HuH-7 (cell line): Measurements from ENCODE around the gene ATG16L1.
A peak's percentile ranks its signal among the peaks of the same experiment; 100 is the strongest.

Source experiments
- DNase-seq: peaks from one replicate; pipeline ENCODE4 v3.0.0; 2011; ENCODE audit warnings: low spot score

ATG16L1 gene

DNA sequence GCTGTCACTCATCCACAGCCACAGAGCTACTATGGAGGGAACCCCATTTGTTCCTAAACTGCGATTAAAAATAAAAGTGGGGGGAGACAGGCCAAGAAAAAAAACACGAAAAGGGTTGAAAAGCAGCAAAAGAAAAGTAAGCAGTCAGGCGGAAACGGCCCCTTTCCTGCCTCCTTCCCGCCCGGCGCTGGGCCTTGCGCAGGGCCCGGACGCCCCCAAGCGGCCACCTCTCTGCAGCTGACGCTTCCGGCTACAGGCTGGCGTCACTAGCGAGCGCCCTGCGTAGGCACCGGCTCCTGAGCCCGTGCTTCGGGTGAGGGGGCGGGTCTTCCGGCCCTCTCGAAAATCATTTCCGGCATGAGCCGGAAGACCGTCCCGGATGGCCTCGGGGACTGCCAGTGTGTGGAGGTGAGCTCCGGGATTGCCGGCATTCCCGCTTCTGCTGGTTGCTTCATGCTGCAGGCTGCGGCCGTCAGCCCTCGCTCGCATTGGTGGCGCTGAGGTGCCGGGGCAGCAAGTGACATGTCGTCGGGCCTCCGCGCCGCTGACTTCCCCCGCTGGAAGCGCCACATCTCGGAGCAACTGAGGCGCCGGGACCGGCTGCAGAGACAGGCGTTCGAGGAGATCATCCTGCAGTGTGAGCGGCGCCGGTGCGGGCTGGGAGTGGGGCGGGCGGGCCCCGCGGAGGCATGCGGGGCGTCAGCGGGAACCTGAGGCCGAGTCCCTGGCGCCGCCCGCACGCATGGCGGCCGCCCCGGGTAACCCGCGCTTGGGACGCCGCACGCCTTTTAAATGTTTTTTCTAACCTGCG lies at the start of gene ATG16L1:
Gene ATG16L1, plus strand, starts transcription at position 368 of the 811 bp plus-strand sequence. Its CDS starts 155 bp downstream, at position 523.
- peak; percentile 98 for DNase-seq

DNA sequence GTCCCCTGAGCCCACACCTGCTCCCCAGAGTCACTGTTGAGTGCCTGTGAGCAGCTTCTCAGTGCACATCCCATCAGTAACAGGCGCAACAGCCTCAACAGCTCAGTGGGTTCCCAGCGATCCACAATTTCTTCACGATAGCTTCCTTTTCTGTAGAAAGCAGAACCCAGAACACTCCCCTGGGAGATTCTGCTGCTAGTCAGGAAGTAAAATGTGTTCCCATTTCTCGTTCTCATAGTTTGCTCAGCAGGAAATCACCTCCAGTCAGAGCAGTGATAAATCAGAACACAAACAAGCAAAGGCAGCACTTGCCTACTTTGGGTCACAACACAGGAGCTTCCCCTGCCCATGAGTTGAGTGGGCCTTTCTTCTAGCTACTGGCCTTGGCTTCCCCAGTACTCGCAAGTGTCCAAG lies 48.9 kb upstream of the ATG16L1 start:
- no peak for DNase-seq

DNA sequence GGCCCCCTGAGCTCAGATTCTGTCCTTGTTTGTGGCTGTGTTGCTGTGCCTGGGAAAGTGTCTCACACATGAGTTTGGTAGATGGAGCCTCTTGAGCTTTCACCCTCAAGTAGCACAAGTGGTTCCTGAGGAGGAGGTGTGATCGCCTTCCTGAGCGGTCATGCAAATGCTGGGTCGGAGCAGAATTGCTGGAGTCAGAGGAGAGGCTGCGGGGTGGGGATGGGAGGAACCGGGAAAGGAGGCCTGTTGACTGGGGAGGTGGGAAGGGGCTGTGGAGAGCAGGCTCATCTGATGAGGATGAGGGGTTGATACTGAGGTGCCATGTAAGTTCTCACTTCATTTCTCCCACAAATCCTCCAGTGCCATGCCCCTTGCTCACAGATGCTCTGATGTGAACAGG lies 48.4 kb upstream of the ATG16L1 start:
- DNase-seq: no peak

DNA sequence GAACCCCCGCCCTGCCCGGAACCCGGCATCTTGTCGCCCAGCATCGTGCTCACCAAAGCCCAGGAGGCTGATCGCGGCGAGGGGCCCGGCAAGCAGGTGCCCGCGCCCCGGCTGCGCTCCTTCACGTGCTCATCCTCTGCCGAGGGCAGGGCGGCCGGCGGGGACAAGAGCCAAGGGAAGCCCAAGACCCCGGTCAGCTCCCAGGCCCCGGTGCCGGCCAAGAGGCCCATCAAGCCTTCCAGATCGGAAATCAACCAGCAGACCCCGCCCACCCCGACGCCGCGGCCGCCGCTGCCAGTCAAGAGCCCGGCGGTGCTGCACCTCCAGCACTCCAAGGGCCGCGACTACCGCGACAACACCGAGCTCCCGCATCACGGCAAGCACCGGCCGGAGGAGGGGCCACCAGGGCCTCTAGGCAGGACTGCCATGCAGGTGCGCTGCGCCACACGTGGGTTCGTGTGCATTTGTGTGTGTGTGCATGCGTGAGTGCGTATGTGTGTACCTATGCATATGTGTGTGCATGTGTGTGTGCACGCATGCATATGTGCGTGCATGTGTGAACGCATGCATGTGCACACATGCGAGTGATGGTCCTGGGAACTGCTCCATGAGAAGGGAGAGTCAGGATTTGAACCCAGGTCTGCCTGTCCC lies 47.1 kb upstream of the ATG16L1 start:
- no peak for DNase-seq

DNA sequence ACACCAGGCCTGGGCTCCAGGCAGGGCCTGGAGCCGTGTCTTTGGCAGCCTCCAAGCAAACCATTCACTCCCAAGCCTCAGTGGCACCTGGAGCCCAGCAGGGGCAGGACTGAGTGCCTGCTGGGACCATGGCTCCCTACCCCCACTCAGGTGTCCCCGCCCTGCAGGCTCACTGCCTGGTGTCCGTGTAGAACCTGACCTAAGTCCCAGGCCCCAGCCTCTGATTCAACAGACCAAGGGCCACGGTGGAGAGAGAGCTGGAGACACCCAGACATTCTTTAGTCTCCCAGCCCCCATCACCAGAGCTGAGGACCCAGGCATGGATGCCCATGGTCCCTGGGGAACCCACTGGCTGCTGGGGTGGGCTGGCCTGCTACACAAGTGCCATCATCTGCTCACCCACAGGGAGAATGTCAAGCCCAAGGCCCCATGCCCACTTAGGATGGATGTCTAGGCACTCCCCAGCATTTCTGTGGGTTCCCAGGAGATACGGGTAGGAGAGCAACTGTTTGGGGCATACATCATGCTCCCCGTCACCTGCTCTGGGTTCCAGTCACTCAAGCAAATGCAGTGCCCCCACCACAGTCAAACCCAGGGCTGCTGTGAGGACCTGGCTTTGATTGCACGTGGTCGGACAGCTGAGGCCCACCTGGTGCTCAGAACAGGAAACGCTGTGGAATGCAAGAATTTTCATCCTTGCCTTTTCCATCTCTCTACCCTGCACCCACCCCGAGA lies 42.9 kb upstream of the ATG16L1 start:
- no peak for DNase-seq

DNA sequence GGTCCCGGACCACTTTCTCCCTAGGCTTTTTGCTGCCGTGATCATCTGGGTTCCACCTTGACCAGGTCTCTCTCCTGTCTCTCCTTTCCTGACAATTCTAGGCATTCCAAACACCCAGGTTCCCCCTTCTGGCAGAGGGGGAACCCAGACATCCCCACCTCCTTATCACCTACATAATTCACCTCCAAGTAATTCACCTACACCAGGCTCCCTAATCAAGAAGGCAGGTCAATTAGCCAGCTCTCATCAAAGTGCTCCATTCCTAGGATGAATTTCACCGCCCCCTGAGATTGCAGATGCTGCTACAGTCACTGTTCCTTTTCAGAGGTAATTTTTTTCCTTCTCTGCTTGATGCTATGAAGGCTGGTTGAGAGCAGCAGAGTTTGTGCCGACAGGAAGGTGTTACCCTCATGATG lies 42.3 kb upstream of the ATG16L1 start:
- DNase-seq: no peak

DNA sequence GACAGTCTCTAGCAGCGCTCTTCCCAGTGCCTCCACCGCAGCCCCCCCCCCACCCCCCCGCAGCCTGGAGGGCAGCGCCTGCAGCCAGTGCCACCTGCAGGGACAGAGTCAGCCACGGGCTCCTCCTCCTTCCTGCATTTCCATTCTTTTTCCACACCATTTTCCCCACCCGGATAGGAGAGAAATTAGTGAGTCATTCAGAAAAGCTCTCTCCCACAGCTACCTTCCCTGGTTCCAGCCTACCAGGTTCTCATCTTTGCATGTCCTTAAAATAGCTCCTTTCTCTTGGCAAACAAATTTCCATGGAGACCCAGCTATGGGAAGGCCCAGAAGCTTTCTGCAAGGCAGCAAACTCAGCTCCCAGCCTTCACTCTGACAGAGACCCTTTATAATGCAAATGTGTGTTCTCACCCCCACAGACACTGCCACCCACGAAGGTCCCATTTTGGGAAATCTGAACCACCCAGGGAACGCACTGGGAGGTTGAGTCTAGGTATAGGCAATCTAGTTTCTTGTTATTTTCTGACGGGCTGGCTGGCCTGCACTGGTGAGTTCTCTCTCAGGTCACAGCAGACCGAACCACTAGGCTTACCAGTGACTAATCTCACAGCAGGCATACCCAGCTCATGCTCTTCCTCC lies 41.8 kb upstream of the ATG16L1 start:
- no peak for DNase-seq

DNA sequence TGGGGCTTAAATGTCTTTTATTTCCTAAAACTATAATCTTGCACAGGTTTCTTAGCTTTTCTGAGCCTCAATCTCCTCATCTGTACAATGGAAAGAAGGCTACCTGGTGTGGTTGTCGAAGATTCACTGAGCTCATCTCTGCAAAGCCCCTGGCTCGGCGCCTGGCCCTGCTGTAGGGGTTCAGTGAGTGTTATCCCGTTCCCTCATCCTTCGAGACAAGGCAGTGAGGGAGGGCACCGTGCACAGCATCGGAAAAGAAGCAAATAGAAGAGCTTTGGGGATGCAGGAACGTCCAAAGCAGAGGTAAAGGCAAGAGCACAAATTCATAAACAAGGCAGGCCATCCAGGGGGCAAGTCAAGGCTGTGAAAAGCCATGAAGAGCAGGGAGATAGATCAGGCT lies 41.2 kb upstream of the ATG16L1 start:
- no peak for DNase-seq

DNA sequence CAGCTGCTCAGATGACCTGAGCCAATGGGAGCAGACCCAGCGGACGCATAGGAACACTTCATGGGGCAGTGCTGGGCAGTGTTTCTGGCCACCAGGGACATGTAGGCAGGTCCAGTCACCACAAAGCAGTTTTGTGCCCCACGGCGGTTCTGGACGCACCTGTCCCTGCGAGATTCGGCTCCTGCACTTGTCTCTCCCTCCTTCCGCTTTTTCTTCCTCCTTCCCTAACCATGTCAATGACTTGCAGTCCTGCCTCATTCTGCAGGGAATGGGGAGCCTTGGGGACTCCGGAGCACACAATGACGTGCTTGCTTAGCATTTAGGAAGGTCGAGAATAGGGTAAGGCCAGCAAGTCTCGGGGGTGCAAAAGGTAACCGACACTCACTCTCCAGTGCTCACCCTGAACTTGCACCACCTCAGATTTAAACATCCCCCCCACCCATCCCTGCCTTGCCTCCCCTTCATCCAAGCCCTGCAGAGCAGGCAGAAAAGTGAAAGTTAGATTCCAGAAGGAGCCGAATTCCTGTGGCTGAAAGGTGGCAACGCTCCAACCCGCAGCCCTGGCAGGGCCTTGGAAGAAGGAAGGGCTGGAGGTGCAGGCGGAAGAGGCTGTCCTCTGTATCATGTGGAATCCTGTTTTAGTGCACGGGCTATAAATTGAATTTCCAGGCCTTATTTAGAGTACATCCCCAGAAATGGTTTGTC lies 40.5 kb upstream of the ATG16L1 start:
- DNase-seq: no peak

DNA sequence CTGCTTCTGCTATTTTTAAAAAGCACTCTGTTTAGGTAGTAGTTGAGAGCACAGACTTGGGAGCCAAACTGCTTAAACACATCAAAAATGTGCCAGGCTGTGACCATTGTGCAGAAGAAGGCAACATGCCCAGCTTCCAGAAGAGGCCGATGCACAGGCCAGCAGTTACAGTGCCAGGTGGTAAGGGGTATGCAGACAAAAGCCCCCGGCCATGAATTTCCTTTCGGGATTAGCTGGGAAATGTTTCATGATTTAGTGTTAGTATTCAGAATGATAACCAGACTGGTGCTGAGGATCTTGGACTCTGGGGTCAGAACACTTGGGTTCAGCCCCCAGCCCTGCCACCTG lies 40.0 kb upstream of the ATG16L1 start:
- DNase-seq: no peak

DNA sequence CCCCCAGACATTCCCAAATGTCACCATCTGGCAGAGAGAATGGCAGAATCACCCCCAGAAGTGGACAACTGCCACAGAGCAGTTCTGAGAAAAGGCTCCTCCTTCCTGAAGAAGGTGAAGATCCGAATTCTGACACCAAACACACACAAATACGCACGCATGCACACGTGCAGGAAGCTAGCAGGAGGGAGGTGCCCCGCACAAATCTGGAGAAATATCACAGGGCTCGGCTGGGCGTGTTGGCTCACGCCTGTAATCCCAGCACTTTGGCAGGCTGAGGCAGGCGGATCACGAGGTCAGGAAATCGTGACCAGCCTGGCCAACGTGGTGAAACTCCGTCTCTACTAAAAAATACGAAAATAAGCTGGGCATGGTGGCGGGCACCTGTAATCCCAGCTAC lies 38.5 kb upstream of the ATG16L1 start:
- DNase-seq: no peak

DNA sequence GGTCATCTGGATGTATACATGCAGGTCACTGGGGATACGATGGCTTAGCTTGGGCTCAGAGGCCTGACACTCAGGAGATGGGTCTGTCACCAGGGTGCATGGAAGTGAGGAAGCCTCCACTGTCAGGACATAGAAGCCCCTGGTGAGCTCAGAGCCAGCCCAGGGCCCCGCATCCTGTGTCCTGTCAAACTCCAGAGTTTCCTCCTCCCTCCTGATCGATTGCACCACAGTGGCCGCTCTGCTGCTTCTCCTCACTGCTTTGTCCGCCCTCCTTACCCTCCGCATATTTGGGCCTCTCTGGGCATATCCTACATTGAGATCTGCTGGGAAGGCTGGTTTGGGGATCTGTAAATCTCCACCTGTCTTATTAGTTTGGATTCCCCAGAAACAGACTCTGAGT lies 37.5 kb upstream of the ATG16L1 start:
- DNase-seq: no peak

DNA sequence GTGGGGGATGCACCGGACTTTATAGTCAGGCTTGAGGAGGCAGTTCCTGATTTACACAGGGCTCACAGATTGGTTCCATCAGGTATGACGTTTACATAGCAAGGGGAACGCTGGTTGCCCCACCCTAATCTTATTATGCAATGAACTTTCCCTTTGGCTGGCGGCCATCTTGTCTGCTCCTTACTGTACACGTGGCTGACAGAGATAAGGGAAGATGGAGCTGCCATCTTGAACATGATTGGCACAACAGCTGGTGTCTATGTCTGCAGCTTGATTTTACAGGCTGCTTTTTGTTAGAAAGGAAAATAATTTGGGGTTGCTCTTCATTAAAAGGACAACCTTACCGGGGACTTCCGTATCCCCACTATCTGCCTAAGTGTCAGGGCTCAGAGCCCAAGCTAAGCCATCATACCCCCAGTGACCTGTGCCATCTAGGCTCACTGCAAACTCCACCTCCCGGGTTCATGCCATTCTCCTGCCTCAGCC lies 33.5 kb upstream of the ATG16L1 start:
- no peak for DNase-seq

DNA sequence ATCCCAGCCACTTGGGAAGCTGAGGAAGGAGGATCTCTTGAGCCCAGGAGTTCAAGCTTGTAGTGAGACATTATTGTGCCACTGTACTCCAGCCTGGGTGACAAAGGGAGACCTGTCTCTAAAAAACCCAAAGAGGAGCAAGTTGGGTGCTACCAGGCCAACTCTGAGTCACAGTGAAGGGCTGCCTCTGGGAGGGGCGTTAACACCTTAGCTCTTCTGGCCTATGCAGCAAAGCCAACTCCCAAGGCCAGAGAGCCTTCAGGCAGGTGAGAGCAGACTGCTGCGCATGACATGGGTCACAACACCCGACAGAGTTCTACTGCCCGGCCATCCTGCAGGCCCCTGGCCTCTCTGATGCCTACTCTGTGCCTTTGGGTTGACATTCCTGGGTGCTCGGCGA lies 32.6 kb upstream of the ATG16L1 start:
- DNase-seq: no peak

DNA sequence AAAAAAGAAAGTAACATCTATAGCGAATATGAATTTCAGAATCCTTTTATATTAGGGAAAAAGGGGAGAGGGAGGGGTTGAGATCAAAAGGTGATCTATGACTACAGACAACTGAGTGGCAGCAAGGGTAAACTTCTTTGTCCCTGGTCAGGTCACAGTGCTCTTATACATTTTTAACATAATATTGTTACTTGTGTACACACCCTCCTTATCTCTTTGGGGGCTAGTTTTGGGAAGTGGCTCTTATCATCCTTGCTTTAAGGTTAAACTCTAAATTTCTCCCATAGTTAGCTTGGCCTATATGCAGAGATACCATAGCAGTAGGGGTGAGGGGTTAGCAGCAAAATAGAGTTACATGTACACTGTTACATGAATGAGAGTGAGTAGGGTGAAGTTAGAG lies 31.6 kb upstream of the ATG16L1 start:
- DNase-seq: no peak

DNA sequence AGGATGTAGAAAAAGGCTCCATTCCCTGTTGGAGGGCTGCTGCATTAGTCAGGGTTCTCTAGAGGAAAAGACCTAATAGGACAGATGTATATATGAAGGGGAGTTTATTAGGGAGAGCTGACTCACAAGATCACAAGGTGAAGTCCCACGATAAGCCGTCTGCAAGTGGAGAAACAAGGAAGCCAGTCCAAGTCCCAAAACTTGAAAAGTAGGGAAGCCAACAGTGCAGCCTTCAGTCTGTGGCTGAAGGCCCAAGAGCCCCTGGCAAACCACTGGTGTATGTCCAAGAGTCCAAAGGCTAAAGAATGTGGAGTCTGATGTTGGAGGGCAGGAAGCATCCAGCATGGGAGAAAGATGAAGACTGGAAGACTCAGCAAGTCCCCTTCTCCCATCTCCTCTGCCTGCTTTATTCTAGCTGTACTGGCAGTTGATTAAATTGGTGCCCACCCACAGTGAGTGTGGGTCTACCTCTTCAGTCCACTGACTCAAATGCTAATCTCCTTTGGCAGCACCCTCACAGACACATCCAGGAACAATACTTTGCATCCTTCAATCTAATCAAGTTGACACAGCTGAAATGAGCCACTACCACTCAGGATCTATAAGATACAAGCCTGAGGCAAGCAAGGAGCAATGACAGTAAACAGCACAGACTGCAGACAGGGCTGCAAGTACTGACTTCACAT lies 30.0 kb upstream of the ATG16L1 start:
- DNase-seq: no peak

DNA sequence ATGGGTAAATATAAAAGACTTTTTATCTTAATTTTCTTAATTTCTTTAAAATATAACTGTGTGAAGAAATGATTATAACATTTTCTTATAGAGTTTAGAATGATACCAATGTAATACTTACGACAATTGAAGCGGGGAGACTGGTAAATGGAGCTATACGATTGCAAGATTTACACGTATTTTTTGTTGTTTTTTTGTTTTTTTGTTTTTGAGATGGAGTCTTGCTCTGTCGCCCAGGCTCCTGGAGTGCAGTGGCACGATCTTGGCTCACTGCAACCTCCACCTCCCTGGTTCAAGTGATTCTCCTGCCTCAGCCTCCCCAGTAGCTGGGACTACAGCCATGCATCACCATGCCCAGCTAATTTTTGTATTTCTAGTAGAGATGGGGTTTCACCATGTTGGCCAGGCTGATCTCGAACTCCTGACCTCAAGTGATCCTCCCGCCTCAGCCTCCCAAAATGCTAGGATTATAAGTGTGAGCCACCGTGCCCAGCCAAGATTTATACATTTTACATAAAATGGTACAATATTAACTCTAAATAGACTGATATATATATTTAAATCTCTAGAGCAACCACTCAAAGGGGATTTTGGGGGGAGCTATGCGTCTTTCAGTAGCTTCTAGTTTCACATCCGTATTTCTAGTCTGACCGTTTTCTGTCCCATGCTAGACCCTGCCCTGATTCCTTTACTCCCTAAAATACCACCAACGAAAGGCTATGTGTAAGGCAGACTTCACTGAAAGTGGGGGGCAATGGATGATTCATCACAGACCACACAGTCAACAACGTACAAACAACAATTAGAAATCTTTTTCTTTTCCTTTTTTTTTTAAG lies 28.2 kb upstream of the ATG16L1 start:
- DNase-seq: no peak

DNA sequence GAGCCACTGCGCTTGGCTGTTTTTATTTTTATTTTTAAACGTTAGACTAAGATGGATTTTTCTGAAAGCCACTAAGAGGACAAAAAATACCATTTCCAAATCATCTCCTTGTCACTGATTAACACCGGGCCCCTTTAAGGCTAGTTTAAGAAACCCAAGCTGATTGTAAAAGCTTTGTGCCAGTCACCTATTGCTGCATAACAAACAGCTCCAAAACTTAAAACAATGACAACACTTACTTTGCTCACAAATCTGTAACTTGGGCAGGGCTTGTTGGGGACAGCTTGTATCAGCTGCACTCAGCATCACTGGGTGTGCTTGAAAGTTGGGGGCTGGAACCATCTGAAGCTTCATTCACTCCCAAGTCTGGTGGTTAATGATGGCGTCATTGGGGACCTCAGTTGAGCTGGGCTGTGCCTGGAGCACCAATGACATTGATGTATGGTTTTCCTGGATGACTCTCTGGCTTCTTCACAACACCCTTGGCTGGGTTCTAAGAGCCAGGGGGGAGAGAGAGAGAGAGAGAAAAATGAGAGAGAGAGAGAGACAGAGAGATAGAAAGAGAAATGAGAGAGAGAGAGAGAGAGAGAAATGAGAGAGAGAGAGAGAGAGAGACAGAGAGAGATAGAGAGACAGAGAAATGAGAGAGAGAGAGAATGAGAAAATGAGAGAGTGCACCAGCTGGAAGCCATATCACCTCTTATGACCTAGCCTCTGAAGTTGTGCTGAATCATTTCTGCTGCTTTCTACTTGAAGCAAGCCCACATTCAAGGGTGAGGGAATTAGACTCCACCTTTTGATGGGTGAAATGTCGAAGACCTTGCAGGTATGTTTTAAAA lies 26.0 kb upstream of the ATG16L1 start:
- DNase-seq: no peak

DNA sequence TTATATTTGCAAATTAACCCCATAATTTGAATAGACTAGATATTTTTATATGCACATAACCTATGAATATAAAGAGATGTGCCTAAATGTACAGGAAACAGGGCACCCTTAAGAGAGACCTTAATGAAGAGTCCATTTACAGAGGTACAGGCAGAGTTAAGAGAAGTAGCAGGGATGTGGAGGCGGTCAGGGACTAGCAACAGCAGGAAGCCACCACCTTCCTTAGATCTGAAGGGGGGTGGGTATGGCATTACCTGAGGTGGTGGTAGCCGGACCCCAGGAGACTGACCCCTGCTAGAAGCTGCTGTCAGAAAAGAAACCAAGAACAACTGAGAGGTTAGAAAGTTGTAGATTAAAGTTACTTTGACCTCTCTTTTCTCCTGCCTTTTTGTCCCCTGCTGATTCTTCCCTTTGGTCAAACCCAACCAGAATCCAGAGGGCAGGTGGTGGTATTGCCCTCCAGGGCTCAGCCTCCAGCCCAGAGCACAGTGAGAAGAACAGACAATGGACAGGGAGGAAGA lies 24.9 kb upstream of the ATG16L1 start:
- DNase-seq: no peak
